Upper lobe of left lung (tissue), 4 donors: ENCODE results near the gene TFEB.

Experiments
- EP300 ChIP-seq, 4 donors: sonication (generic); formaldehyde crosslinking; IDR thresholded peaks; one replicate each; pipeline ENCODE4 v1.5.1; 2017; ENCODE audit warnings: antibody characterized with exemption in 4 of 4, control low read depth in 2 of 4
- POLR2A ChIP-seq, 4 donors: fragments of 450-650 bp; IDR thresholded peaks; one replicate each; pipeline ENCODE4 v1.5.1; 2016 to 2017; ENCODE audit warnings: antibody characterized with exemption in 4 of 4, mild to moderate bottlenecking in 2 of 4
- POLR2AphosphoS5 ChIP-seq, 2 donors: sonication (generic); formaldehyde crosslinking; IDR thresholded peaks; one replicate each; pipeline ENCODE4 v1.5.1; 2017; ENCODE audit warnings: antibody characterized with exemption in 2 of 2
- TF ChIP-seq, protein P1 (sequence below), 6 experiments: fragments of 450-650 bp in 4 of 6; fragments of 200-600 bp in 2 of 6; sonication (generic) in 2 of 6; IDR thresholded peaks; one replicate each; pipeline ENCODE4 v1.5.1; 2016 to 2019; ENCODE audit warnings: antibody characterized with exemption in 6 of 6

DNA sequence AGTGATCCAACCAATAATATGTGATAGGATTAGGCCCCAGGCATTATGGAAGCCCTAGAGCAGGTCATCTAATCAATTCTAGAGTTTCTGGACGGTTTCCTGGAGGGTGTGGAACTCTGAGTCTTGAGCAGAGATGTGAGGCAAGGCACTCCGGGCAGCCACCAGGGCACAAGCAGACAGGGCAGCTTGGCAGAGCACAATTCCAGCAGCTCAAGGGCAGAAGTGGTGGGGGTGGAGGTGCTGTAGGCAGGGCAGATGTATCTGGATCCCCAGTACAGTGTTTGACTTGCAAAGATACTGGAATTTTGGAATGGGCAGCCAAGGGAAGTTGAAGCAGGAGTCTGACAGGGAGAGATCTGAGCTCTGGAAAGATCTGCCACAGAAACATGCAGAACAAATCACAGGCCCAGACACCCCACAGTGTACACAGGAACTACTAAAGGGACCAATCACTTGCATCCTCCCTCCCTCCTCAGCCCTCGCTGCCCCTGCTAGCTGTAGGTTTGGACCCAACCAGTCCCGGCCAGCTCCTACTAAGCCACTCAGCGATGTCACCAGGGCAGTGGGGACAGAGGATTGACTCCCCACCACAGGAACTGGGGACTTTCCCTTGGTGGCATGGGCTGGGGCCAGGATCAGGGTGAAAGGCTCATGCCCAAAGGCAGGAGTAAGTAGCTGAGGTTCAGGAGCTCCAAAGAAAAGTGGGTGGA is 47.0 kb downstream of the TFEB start:
- TF ChIP-seq EP300 (IDR thresholded peaks at IDR 0.05) = no peak
- TF ChIP-seq, protein P1, sequence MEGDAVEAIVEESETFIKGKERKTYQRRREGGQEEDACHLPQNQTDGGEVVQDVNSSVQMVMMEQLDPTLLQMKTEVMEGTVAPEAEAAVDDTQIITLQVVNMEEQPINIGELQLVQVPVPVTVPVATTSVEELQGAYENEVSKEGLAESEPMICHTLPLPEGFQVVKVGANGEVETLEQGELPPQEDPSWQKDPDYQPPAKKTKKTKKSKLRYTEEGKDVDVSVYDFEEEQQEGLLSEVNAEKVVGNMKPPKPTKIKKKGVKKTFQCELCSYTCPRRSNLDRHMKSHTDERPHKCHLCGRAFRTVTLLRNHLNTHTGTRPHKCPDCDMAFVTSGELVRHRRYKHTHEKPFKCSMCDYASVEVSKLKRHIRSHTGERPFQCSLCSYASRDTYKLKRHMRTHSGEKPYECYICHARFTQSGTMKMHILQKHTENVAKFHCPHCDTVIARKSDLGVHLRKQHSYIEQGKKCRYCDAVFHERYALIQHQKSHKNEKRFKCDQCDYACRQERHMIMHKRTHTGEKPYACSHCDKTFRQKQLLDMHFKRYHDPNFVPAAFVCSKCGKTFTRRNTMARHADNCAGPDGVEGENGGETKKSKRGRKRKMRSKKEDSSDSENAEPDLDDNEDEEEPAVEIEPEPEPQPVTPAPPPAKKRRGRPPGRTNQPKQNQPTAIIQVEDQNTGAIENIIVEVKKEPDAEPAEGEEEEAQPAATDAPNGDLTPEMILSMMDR (IDR thresholded peaks at IDR 0.05) = no peak
- TF ChIP-seq POLR2A (IDR thresholded peaks at IDR 0.05) = no peak
- no peak for TF ChIP-seq POLR2AphosphoS5 (IDR thresholded peaks at IDR 0.05)
